ENCODE measurements around the gene OOSP4A.

Gene OOSP4A

DNA sequence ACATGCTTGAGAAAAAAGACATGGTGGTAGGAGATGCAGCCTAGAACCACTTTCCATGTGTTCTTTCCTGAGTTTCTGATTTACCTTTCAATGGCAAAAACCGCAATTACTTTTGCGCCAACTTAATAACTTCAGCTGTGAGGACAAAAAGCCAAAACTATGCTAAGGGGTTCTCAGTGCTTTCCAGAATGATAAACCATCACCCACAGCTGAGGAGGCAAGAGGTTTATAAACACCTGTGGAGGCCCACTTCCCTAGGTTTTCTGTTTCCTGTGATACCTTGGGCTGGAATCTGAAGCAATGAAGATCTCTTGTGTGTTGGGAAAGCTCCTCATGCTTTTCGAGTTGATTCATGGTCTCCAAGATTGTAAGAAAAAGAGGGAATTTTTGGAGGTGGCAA lies at the start of gene OOSP4A:
TSS of gene OOSP4A (plus strand) at position 301 of the 400 bp plus-strand sequence. CDS start at position 301, 0 bp downstream.
- DNase-seq, result no peak

DNA sequence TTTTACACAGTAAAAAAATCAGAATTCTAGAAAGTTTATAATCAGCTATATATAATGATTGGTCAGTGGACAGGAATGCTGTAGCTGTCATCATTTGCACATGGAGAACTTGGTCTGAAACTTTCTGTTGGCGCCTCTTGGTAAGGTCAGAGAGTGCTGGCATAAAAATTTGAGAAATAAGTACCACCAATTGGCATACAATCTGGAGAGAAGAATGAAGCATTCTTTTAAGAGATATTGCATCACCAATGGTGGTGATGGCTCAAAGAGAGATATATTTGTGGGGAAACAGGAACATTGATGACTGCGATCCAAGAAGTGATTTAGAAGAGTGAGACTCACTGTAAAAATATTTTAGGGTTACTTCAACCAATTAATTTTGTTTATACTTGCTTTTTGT lies 45.4 kb upstream of the OOSP4A start:
- DNase-seq, result no peak

DNA sequence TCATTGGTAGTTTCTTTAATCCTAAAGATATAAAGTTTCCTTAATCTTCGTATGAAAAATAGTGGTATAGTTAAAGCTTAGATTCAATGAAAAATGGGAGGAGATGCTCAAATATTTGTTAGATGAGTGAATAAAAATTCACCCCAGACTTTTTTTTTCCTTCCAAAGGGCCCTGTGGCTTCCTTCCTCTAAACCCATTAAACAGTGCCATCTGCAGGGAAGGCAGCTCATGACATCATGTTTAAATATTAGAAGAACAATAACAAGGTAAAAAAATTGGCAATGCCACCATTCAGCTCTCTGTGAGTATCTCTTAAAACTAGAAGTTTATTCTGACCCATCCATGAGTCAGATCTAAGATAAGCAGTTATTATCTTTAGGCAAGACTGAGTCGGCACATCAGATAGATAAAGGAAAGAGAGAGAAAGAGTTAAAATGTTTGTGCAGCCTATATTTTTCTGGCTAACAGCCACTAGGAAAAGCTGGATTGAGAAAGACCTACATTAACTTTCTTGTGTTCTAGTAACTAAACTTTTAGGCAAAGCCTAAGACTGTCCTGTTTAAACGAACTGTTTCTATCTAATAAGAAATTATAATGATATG lies 44.7 kb upstream of the OOSP4A start:
- DNase-seq, result no peak

GRCh38 chr11:59923813-59924212 lies 40.0 kb upstream of the OOSP4A start:
- no peak for DNase-seq

DNA sequence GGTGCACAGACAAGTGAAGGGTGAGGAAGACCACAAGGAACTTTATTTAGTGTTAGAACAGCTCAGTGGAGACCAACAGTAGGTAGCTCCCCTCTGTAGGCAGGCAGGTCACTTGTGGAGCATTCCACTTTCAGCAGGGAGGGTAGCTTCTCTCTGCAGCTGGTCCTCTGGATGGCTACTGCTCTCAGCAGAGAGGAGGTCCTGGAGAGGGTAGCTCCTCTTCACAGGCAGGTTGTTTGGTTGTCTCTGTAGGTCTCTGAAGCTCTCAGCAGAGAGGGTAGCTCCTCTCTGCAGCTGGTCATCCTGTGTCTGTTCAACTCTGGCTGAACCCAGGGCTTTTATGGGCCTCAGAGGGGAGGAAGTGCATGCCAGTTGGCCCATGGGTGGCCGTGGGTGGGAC lies 32.1 kb upstream of the OOSP4A start:
- no peak for DNase-seq

DNA sequence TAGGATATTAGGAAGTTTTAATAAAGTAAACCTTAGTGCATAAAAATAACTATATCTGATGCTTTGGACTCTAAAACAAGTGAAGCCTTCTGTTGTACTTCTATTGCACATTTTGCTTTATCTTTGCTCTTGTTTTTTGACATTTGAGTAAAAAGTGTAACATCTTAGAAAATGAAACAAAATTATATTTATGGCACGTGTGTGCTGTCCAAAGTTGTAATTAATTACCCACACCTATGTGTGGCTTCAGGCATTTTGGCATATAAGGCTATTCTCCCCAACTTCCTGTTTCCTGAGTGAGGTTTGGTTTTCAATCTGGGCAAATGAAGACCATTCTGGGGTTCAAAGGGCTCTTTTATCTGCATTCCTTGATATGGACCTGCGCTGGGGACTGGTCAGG lies 25.7 kb upstream of the OOSP4A start, which contains the start of gene OOSP1:
TSS of gene OOSP1 (plus strand) at position 301 of the 400 bp plus-strand sequence. CDS start at position 324, 23 bp downstream.
- no peak for DNase-seq

- no peak for DNase-seq
These were observed 25.1 kb upstream of the OOSP4A start for GRCh38 chr11:59938718-59939117.

GRCh38 chr11:59939482-59939881 lies 24.4 kb upstream of the OOSP4A start:
- DNase-seq, result no peak

DNA sequence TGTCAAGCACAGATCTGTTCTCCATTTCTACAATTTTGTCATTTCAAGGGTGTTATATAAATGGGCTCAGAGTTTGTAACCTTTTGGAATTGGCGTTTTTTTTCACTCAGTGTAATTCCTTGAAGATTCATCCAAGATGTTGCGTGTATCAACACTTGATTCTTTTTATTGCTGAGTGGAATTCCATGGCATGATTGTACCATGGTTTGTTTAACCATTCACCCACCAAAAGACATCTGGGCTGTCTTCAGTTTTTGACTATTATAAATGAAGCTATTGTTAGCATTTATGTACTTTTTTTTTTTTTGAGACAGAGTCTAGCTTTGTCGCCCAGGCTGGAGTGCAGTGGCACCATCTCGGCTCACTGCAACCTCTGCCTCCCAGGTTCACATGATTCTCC lies 22.7 kb upstream of the OOSP4A start:
- DNase-seq, result no peak

- no peak for DNase-seq
These were observed 19.7 kb upstream of the OOSP4A start for GRCh38 chr11:59943997-59944714.

- DNase-seq, result no peak
These were observed 19.1 kb upstream of the OOSP4A start for GRCh38 chr11:59944720-59945119.

DNA sequence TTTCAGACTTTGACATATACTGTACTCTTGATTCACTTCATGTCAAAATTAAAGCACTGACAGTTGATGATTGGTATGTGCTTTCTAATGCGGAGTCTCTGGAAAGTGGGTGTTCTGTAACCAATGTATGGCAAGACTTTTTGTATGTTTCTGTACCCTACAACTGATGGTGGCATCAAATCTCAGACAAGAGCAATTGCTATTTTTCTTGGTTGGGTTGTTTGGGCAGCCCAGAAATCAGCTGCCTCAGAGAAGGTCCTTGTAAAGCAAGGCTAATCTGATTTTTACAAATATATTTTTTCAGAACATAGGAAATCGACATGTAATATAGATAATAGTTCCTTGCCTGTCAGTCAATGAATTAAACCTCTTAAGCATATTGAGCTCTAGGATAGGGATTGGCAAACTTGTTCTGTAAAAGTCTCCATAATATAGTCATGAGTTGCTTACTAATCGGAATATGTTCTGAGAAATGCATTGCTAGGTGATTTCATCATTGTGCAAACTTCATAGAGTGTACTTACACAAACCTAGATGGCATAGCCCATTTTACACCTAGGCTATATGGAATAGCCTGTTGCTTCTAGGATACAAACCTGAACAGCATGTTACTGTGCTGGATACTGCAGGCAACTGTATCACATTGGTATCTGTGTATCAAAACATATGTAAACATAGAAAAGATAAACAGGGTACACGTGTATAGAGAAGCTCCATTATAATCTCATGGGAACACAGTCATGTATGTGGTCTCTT lies 10.2 kb upstream of the OOSP4A start:
- DNase-seq, result no peak

GRCh38 chr11:59954219-59954847 lies 9.5 kb upstream of the OOSP4A start:
- no peak for DNase-seq

DNA sequence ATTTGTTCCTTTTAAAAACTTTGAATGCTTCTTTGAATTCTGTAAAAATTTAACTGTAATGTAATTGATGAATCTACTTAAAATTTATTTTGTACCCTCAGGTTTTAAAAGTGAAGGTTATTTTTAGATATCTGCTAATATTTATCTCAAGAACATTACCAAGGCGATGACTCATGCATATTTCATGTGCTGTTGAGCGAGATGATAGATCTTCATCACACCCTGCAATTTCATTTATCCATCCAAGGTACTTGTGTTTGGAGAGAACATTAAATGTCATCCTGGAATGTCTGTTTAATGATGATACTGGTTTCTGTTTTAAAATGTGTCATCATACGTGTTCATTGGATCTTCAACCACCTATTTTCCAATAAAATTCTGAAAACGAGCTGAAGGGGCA lies 6.7 kb upstream of the OOSP4A start:
- DNase-seq, result no peak

DNA sequence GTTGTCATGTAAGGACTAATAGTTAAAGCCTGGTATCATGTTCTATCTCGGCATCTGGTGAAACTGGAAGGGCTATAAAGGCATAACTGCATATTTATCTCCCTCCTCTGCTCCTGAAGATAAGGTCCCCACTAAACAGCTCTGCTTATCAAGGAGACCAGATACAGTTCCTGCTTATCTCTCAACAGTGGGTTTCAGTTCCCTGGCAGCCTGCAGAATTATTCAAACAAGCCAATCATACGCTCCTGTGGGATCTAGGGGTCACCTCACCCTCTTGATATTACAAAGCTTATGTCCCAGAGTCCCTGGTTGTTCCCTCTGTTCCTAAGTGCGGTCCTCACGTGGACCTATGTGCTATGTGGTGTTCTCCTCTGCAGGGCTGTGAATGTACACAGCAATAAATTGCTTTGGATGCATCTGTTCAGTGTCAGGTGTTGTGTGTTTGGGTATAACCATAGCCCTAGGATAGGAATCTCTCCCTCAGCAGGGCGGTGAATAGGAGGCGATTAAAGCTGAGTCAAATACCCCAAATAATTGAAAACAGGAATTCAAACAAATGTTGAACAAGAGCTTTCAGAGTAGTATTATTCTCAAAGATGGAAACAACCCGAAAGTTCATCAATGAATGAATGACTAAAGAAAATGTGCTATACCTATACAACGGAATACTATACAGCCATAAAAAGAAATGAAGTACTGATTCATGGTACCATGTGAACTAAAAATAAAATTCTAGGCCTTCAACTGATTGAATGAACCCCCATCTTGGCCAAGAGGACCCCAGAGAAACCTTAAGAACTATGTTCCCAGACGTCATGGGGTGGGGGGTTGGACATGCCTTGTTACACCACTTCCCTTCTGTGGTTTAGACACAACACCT lies 3.1 kb upstream of the OOSP4A start:
- DNase-seq, result no peak

- DNase-seq, result no peak
These were observed 1.7 kb upstream of the OOSP4A start for GRCh38 chr11:59962107-59962482.

GRCh38 chr11:59965424-59965823 lies 1.6 kb downstream of the OOSP4A start:
- DNase-seq, result no peak

- no peak for DNase-seq
These were observed 2.4 kb downstream of the OOSP4A start for GRCh38 chr11:59966201-59966600.

- DNase-seq, result no peak
These were observed 4.0 kb downstream of the OOSP4A start for GRCh38 chr11:59967677-59968394.

DNA sequence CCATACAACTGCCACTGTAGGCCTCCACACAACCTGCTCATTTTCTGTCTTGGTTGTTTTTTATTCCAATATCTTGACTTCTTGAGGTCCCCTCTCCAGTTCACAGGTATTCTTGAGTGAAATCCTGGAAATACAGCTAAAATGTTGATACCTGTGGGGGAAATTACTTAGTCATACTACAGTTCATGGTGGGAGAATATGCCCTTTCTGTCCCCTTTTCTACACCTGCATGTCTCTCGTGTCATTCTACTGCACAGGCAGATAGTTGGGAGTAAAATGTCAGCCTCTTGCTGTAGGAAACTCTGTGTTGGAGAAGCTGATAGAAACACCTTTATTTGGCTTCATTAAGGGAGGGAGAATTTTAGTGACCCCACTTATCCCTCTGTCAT lies 4.6 kb downstream of the OOSP4A start:
- no peak for DNase-seq

GRCh38 chr11:59973097-59973496 lies 9.3 kb downstream of the OOSP4A start:
- no peak for DNase-seq

All from midbrain (tissue), 1 donor.